Measurements from ENCODE around the gene MEIOSIN.

The MEIOSIN gene

GRCh38 chr19:45716359-45717130 lies 16.7 kb upstream of the MEIOSIN start (continued):
- TF ChIP-seq GLIS1 (tag by site-specific recombination; IDR thresholded peaks at IDR 0.05) (peak; percentile 26; the same call in 1 of the 2 replicates), EGR2 (tag by site-specific recombination; IDR thresholded peaks at IDR 0.05; ENCODE audit: low read depth) (no peak), ZSCAN18 (tag by site-specific recombination; IDR thresholded peaks at IDR 0.05) (no peak), ZNF560 (tag by site-specific recombination; IDR thresholded peaks at IDR 0.05; ENCODE audit: borderline replicate concordance) (no peak)

GRCh38 chr19:45717131-45717982 lies 15.9 kb upstream of the MEIOSIN start:
- Histone ChIP-seq H3K27ac (ENCODE audit: extremely low read depth, low read depth, low read length) (peak overlapping the region; percentile 92), H3K4me1 (ENCODE audit: control insufficient read depth, insufficient read depth, low read length) (peaks cover 19% of the 10 kb centered on the region)
- TF ChIP-seq ZNF473 (tag by site-specific recombination; IDR thresholded peaks at IDR 0.05) (no peak), SP7 (tag by site-specific recombination; IDR thresholded peaks at IDR 0.05) (peak; percentile 76), SCRT2 (tag by site-specific recombination; IDR thresholded peaks at IDR 0.05) (no peak), SP3 (tag by site-specific recombination; IDR thresholded peaks at IDR 0.05) (peak; percentile 89), ZNF626 (tag by site-specific recombination; IDR thresholded peaks at IDR 0.05) (no peak), ZNF768 (tag by site-specific recombination; IDR thresholded peaks at IDR 0.05) (no peak), YY2 (tag by site-specific recombination; IDR thresholded peaks at IDR 0.05) (0 out of 2 replicates have a peak, but pooled peaks have one; percentile 12), ZBTB48 (tag by site-specific recombination; IDR thresholded peaks at IDR 0.05) (peak; percentile 100), SP2 (tag by site-specific recombination; IDR thresholded peaks at IDR 0.05) (peak; percentile 90), KLF8 (tag by site-specific recombination; IDR thresholded peaks at IDR 0.05) (peak; percentile 78), EGR2 (tag by site-specific recombination; IDR thresholded peaks at IDR 0.05; ENCODE audit: low read depth) (peak; percentile 94), HOXC10 (CRISPR knock-in tag; IDR thresholded peaks at IDR 0.05) (no peak), ZNF24 (tag by site-specific recombination; IDR thresholded peaks at IDR 0.05) (no peak), ZNF792 (tag by site-specific recombination; IDR thresholded peaks at IDR 0.05) (0 out of 2 replicates have a peak, but pooled peaks have one; percentile 32), WT1 (tag by site-specific recombination; IDR thresholded peaks at IDR 0.05) (peak; percentile 82), REST (tag by site-specific recombination; IDR thresholded peaks at IDR 0.05) (no peak), ZNF211 (tag by site-specific recombination; IDR thresholded peaks at IDR 0.05; ENCODE audit: low read depth) (no peak), ZNF843 (tag by site-specific recombination; IDR thresholded peaks at IDR 0.05) (0 out of 2 replicates have a peak, but pooled peaks have one; percentile 5)
- TF ChIP-seq, protein P1, sequence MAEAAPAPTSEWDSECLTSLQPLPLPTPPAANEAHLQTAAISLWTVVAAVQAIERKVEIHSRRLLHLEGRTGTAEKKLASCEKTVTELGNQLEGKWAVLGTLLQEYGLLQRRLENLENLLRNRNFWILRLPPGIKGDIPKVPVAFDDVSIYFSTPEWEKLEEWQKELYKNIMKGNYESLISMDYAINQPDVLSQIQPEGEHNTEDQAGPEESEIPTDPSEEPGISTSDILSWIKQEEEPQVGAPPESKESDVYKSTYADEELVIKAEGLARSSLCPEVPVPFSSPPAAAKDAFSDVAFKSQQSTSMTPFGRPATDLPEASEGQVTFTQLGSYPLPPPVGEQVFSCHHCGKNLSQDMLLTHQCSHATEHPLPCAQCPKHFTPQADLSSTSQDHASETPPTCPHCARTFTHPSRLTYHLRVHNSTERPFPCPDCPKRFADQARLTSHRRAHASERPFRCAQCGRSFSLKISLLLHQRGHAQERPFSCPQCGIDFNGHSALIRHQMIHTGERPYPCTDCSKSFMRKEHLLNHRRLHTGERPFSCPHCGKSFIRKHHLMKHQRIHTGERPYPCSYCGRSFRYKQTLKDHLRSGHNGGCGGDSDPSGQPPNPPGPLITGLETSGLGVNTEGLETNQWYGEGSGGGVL (tag by site-specific recombination; IDR thresholded peaks at IDR 0.05) = peak; percentile 79
- TF ChIP-seq, protein P2, sequence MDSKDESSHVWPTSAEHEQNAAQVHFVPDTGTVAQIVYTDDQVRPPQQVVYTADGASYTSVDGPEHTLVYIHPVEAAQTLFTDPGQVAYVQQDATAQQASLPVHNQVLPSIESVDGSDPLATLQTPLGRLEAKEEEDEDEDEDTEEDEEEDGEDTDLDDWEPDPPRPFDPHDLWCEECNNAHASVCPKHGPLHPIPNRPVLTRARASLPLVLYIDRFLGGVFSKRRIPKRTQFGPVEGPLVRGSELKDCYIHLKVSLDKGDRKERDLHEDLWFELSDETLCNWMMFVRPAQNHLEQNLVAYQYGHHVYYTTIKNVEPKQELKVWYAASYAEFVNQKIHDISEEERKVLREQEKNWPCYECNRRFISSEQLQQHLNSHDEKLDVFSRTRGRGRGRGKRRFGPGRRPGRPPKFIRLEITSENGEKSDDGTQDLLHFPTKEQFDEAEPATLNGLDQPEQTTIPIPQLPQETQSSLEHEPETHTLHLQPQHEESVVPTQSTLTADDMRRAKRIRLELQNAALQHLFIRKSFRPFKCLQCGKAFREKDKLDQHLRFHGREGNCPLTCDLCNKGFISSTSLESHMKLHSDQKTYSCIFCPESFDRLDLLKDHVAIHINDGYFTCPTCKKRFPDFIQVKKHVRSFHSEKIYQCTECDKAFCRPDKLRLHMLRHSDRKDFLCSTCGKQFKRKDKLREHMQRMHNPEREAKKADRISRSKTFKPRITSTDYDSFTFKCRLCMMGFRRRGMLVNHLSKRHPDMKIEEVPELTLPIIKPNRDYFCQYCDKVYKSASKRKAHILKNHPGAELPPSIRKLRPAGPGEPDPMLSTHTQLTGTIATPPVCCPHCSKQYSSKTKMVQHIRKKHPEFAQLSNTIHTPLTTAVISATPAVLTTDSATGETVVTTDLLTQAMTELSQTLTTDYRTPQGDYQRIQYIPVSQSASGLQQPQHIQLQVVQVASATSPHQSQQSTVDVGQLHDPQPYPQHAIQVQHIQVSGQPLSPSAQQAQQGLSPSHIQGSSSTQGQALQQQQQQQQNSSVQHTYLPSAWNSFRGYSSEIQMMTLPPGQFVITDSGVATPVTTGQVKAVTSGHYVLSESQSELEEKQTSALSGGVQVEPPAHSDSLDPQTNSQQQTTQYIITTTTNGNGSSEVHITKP (tag by site-specific recombination; IDR thresholded peaks at IDR 0.05) = peak; percentile 93

More at GRCh38 chr19:45717131-45717982, 15.9 kb upstream of the MEIOSIN start:
- no peaks in the 10 kb centered on the region for H3K9me3 ChIP-seq (ENCODE audit: control insufficient read depth, insufficient read depth, low read depth, low read length)
- ChIA-PET POLR2A (interaction anchor here (0.6 to 6.5 kb wide), 28 partner anchors 9 to 1796 kb away, joined by 3 to 133 read pairs (median 4); partner anchors contain the start of genes FBXO46, GIPR, QPCTL and SIX5), CTCF (interaction anchor here (0.5 to 7.7 kb wide), 11 partner anchors 10 to 683 kb away, joined by 3 to 64 read pairs (median 5); partner anchors contain the start of genes QPCTL, SIX5 and SNRPD2)
- peak overlapping the region; percentile 72 for H3K4me3 ChIP-seq (ENCODE audit: low read depth, low read length)
- peaks cover 22 to 32% of the 10 kb centered on the region in 2 experiments; a peak in 2 of 3 replicates for H3K36me3 ChIP-seq (ENCODE audit: control insufficient read depth in 2 of 2, insufficient read depth in 1 of 2, low read length in 2 of 2)
